ENCODE results near the gene TAF3.

The TAF3 gene

DNA sequence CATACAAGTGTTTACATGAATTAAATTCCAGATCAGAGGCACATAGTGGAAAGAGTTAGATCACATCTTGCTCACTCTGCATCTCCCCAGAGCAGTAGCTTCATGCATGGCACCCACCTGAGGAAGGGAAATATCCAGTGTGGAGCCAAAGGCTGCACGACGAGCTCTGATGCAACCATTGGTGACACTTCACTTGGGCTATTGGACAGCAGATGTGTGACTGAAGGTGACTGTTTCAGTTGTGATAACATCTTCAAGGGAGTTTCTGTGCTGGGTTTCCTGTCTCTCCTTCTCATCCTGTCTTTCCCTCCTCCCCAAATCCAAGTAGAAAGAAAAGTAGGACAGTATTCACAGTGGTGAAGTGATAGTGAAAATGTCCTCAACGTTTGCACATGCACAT, 115.0 kb downstream of the TAF3 start:
- no peak overlapping the region for H3K4me3 ChIP-seq (ENCODE audit: low read depth, low read length)
- DNase-seq (ENCODE audit: low read depth) = no peak
- TF ChIP-seq, protein P1, sequence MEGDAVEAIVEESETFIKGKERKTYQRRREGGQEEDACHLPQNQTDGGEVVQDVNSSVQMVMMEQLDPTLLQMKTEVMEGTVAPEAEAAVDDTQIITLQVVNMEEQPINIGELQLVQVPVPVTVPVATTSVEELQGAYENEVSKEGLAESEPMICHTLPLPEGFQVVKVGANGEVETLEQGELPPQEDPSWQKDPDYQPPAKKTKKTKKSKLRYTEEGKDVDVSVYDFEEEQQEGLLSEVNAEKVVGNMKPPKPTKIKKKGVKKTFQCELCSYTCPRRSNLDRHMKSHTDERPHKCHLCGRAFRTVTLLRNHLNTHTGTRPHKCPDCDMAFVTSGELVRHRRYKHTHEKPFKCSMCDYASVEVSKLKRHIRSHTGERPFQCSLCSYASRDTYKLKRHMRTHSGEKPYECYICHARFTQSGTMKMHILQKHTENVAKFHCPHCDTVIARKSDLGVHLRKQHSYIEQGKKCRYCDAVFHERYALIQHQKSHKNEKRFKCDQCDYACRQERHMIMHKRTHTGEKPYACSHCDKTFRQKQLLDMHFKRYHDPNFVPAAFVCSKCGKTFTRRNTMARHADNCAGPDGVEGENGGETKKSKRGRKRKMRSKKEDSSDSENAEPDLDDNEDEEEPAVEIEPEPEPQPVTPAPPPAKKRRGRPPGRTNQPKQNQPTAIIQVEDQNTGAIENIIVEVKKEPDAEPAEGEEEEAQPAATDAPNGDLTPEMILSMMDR (IDR thresholded peaks at IDR 0.05; ENCODE audit: low read depth, low read length, missing control alignments) = no peak
- in situ Hi-C loops (cut with HindIII; ENCODE audit: low sequenced_read_pairs) = no loop called here

DNA sequence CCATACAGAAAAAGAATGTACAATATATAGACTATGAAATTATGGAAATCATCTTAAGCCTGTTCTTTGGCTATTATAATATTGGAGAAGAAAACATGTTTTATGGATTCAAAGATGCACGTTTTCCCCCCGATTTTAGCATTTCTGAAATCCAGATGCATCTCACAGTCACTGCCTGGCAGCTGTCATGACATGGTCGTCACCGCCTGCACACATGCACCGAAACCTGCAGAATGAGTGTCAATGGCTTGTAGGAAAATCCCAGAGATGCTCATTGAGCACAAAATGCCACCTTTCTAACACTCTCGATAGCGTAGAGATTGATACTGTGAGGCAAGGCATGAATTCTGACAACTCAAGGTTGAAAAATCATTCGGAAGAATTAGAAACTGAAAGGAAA, 115.5 kb downstream of the TAF3 start:
- H3K4me3 ChIP-seq (ENCODE audit: low read depth, low read length) = no peak overlapping the region
- TF ChIP-seq, protein P1 (IDR thresholded peaks at IDR 0.05; ENCODE audit: low read depth, low read length, missing control alignments) = no peak
- in situ Hi-C loops (cut with HindIII; ENCODE audit: low sequenced_read_pairs) = no loop called here
- DNase-seq (ENCODE audit: low read depth) = no peak

DNA sequence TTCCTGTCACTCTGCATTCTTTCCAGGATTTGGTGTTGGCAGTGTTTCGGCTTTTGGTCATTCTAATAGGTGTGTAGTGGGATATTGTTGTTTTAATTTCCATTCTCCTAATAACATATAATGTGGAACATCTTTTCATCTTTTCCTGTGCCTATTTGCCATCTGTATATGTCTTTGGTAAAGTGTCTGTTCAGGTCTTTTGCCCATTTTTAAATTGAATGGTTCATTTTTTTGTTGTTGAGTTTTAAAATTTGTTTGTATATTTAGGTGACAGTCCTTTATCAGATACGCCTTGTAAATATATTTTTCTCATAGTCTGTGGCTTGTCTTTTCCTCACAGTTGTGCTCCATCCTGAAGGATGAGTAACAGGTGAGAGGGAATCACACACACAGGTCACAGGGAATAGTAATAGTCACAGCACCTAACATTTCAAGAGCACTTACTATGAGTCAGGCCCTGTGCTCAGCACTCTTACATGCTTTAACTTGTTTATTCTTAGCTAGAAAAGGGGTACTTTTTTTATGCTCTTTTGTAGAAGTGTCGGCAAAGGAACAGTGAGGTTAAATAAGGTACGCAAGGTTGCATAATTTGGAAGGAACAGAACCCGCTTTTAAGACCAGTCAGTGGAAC, 119.1 kb downstream of the TAF3 start:
- in situ Hi-C loops (cut with HindIII; ENCODE audit: low sequenced_read_pairs) = no loop called here
- no peak overlapping the region for H3K4me3 ChIP-seq (ENCODE audit: low read depth, low read length)
- TF ChIP-seq, protein P1 (IDR thresholded peaks at IDR 0.05; ENCODE audit: low read depth, low read length, missing control alignments) = no peak
- DNase-seq (ENCODE audit: low read depth) = no peak

DNA sequence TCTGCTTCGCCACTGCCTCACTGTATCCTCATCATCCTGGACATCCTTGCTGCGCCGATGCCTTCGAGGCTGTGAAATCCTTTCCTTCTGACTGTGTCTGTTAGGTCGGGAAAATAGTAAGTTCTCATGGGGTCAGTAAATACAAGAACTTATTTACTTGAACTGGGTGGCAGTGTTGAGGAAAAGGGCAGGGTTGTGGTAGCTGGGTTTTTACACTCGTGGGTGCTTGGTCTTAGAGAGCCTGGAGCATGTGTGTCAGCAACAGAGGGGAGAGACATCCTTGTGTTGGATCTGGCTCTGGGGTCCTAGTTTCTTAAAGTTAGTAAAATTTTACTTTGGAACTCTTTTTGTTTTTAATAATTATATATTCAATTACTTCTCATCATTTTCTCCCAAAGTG, 123.3 kb downstream of the TAF3 start:
- in situ Hi-C loops (cut with HindIII; ENCODE audit: low sequenced_read_pairs) = no loop called here
- H3K4me3 ChIP-seq (ENCODE audit: low read depth, low read length) = no peak overlapping the region
- no peak for DNase-seq (ENCODE audit: low read depth)
- TF ChIP-seq, protein P1 (IDR thresholded peaks at IDR 0.05; ENCODE audit: low read depth, low read length, missing control alignments) = no peak

DNA sequence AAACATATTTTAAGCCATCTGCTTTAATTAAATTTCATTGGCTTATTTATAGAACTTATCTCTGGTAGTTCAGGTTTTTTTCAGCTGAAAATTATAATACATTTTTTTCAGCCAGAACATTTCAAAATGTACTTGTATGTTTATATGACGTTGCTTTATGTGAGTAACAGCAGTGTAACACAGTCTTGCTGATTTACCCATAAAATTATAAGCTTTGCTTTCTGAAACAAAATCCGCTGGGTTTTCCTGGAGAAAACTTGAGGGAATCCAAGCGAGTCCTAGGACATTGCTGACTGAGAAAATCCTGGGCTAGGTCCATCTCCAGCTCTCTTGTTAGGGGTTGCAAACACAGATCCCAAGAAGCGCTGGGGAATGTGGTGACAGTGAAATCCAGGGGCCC, 124.0 kb downstream of the TAF3 start:
- in situ Hi-C loops (cut with HindIII; ENCODE audit: low sequenced_read_pairs) = no loop called here
- no peak for DNase-seq (ENCODE audit: low read depth)
- TF ChIP-seq, protein P1 (IDR thresholded peaks at IDR 0.05; ENCODE audit: low read depth, low read length, missing control alignments) = no peak
- H3K4me3 ChIP-seq (ENCODE audit: low read depth, low read length) = no peak overlapping the region

DNA sequence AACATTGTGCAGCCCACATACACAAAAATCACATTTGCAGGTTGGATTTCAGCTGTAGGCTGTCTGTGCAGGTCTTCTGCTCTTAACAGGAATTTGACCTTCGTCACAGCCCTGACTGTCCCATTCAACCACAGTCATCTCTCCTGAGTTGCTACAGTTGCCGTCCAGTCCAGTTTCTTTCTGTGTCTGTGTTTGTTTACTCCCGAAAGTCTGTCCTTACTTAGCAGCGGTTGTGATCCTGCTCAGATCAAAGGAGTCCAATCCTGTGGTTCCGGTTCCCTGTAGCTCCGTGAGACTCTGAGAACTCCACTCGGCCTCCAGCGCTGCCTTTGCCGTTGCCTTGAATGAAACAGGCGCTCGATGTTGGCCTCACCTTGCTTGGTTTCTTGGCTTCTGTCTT, 124.6 kb downstream of the TAF3 start:
- no peak for DNase-seq (ENCODE audit: low read depth)
- TF ChIP-seq, protein P1 (IDR thresholded peaks at IDR 0.05; ENCODE audit: low read depth, low read length, missing control alignments) = no peak
- no peak overlapping the region for H3K4me3 ChIP-seq (ENCODE audit: low read depth, low read length)
- in situ Hi-C loops (cut with HindIII; ENCODE audit: low sequenced_read_pairs) = no loop called here

DNA sequence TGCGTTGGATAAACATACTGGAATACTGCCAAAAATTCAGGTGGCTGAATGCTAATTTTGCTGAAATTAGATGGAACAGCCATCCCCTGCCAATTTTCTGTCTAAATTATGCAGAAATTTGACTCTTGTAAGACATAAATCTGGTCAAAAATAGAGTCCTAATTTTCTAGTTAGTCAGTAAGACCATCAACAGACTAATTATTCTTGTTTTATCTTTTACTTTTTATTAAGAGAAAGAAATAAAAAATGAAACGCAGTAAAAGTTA, 125.8 kb downstream of the TAF3 start:
- DNase-seq (ENCODE audit: low read depth) = no peak
- TF ChIP-seq, protein P1 (IDR thresholded peaks at IDR 0.05; ENCODE audit: low read depth, low read length, missing control alignments) = no peak
- in situ Hi-C loops (cut with HindIII; ENCODE audit: low sequenced_read_pairs) = no loop called here
- H3K4me3 ChIP-seq (ENCODE audit: low read depth, low read length) = no peak overlapping the region
